Trophoblast cell (in vitro differentiated cells and primary cell): ENCODE data around the gene DENND4A.

Experiments
- DNase-seq, 2 donors: peaks; one replicate each; pipeline ENCODE4 v3.0.0-alpha.2; 2016
- H2AFZ ChIP-seq: 2 replicates; pipeline ENCODE4 v1.6.1; 2013; ENCODE audit warnings: low read length, moderate library complexity, mild to moderate bottlenecking; ENCODE audit not compliant: insufficient read depth, poor library complexity
- H2AK5ac ChIP-seq: 2 replicates; pipeline ENCODE4 v1.6.1; 2013; ENCODE audit warnings: mild to moderate bottlenecking, low read length
- H2BK120ac ChIP-seq: 2 replicates; pipeline ENCODE4 v1.6.1; 2013; ENCODE audit warnings: low read length, mild to moderate bottlenecking, moderate library complexity; ENCODE audit not compliant: insufficient read depth, poor library complexity
- H2BK12ac ChIP-seq: 2 replicates; pipeline ENCODE4 v1.6.1; 2013; ENCODE audit warnings: mild to moderate bottlenecking, low read length, moderate library complexity
- H2BK5ac ChIP-seq: 2 replicates; pipeline ENCODE4 v1.6.1; 2013; ENCODE audit warnings: low read length, low read depth, moderate library complexity, mild to moderate bottlenecking; ENCODE audit not compliant: poor library complexity
- H3K14ac ChIP-seq: 2 replicates; pipeline ENCODE4 v1.6.1; 2013; ENCODE audit warnings: mild to moderate bottlenecking, low read length
- H3K18ac ChIP-seq: 2 replicates; pipeline ENCODE4 v1.6.1; 2013; ENCODE audit warnings: mild to moderate bottlenecking, low read length
- H3K23ac ChIP-seq: 2 replicates; pipeline ENCODE4 v1.6.1; 2013; ENCODE audit warnings: low read length
- H3K27ac ChIP-seq: 2 replicates; pipeline ENCODE4 v1.5.1; 2013; ENCODE audit warnings: low read depth, mild to moderate bottlenecking, inconsistent platforms, low read length, moderate library complexity
- H3K27me3 ChIP-seq: 2 replicates; pipeline ENCODE4 v1.6.1; 2013; ENCODE audit warnings: inconsistent platforms, mild to moderate bottlenecking, low read length, moderate library complexity; ENCODE audit not compliant: insufficient read depth
- H3K36me3 ChIP-seq, 2 experiments: 1 replicate in 1 of 2; 2 replicates in 1 of 2; pipeline ENCODE4 v1.6.1; 2013; ENCODE audit warnings: low read length in 2 of 2, mild to moderate bottlenecking in 2 of 2, moderate library complexity in 1 of 2; ENCODE audit not compliant: insufficient read depth in 2 of 2, control insufficient read depth in 1 of 2
- H3K4ac ChIP-seq: 2 replicates; pipeline ENCODE4 v1.6.1; 2013; ENCODE audit warnings: low read depth, mild to moderate bottlenecking, low read length, moderate library complexity
- H3K4me1 ChIP-seq, 2 experiments: 1 replicate in 1 of 2; 2 replicates in 1 of 2; pipeline ENCODE4 v1.6.1; 2013; ENCODE audit warnings: low read length in 2 of 2, mild to moderate bottlenecking in 2 of 2, moderate library complexity in 1 of 2; ENCODE audit not compliant: insufficient read depth in 2 of 2, control insufficient read depth in 1 of 2
- H3K4me2 ChIP-seq: 2 replicates; pipeline ENCODE4 v1.6.1; 2013; ENCODE audit warnings: inconsistent platforms, mild to moderate bottlenecking, low read length, moderate library complexity
- H3K4me3 ChIP-seq: 2 replicates; pipeline ENCODE4 v1.5.1; 2013; ENCODE audit warnings: mild to moderate bottlenecking, low read depth, low read length, inconsistent platforms
- H3K79me1 ChIP-seq: one replicate; pipeline ENCODE4 v1.6.1; 2013; ENCODE audit warnings: low read length
- H3K79me2 ChIP-seq: 2 replicates; pipeline ENCODE4 v1.6.1; 2013; ENCODE audit warnings: low read length, mild to moderate bottlenecking; ENCODE audit not compliant: control insufficient read depth, insufficient read depth, poor library complexity
- H3K9ac ChIP-seq: 2 replicates; pipeline ENCODE4 v1.6.1; 2013; ENCODE audit warnings: mild to moderate bottlenecking, low read length
- H3K9me3 ChIP-seq: 2 replicates; pipeline ENCODE4 v1.6.1; 2013; ENCODE audit warnings: low read depth, mild to moderate bottlenecking, control low read depth, inconsistent platforms, low read length; ENCODE audit not compliant: insufficient read depth
- H4K12ac ChIP-seq: 2 replicates; pipeline ENCODE4 v1.6.1; 2013; ENCODE audit warnings: low read depth, mild to moderate bottlenecking, low read length, moderate library complexity
- H4K8ac ChIP-seq: 2 replicates; pipeline ENCODE4 v1.6.1; 2013; ENCODE audit warnings: low read depth, mild to moderate bottlenecking, low read length, moderate library complexity
- H4K91ac ChIP-seq: one replicate; pipeline ENCODE4 v1.6.1; 2013; ENCODE audit warnings: low read depth, mild to moderate bottlenecking, low read length, moderate library complexity
- WGBS: extraction: QIAGEN DNeasy Blood & Tissue Kit; methylation state at CpG from one replicate; pipeline ENCODE4 v1.1.7; 2013; ENCODE audit warnings: missing lambda C conversion rate; ENCODE audit not compliant: insufficient read length, insufficient coverage; ENCODE audit errors: extremely low coverage; 5-methylcytosine and 5-hydroxymethylcytosine counted together

DENND4A gene

GRCh38 chr15:65653801-65654521, 138.1 kb downstream of the DENND4A start:
- Histone ChIP-seq H4K91ac (no peak overlapping the region), H3K4me2 (no peak overlapping the region), H3K4me1 (no peaks in the 10 kb centered on the region), H3K36me3 (peaks cover 5 to 7% of the 10 kb centered on the region in 2 experiments), H3K27me3 (no peaks in the 10 kb centered on the region), H3K79me1 (no peaks in the 10 kb centered on the region), H4K8ac (no peak overlapping the region), H2AK5ac (no peak overlapping the region), H2BK120ac (no peak overlapping the region), H3K23ac (no peak overlapping the region), H3K14ac (no peak overlapping the region), H3K27ac (no peak overlapping the region), H2BK12ac (no peak overlapping the region), H3K18ac (no peak overlapping the region), H3K4me3 (no peak overlapping the region), H3K9me3 (no peaks in the 10 kb centered on the region), H2BK5ac (no peak overlapping the region), H3K79me2 (no peaks in the 10 kb centered on the region), H3K4ac (no peak overlapping the region), H3K9ac (no peak overlapping the region), H2AFZ (no peak overlapping the region), H4K12ac (no peak overlapping the region)
- no peak for DNase-seq
- WGBS: no CpG with 5 or more reads among the region's 5 CpGs

GRCh38 chr15:65653341-65653740, 138.8 kb downstream of the DENND4A start:
- Histone ChIP-seq H2AFZ (no peak overlapping the region), H2BK5ac (no peak overlapping the region), H4K91ac (no peak overlapping the region), H3K4ac (no peak overlapping the region), H3K36me3 (peaks cover 5 to 7% of the 10 kb centered on the region in 2 experiments), H3K4me1 (no peaks in the 10 kb centered on the region), H3K4me3 (no peak overlapping the region), H3K23ac (no peak overlapping the region), H3K27me3 (no peaks in the 10 kb centered on the region), H2BK120ac (no peak overlapping the region), H4K12ac (no peak overlapping the region), H3K27ac (no peak overlapping the region), H2BK12ac (no peak overlapping the region), H4K8ac (no peak overlapping the region), H2AK5ac (no peak overlapping the region), H3K18ac (no peak overlapping the region), H3K9ac (no peak overlapping the region), H3K79me2 (no peaks in the 10 kb centered on the region), H3K14ac (no peak overlapping the region), H3K79me1 (no peaks in the 10 kb centered on the region), H3K4me2 (no peak overlapping the region), H3K9me3 (no peaks in the 10 kb centered on the region)
- no peak for DNase-seq

GRCh38 chr15:65651831-65652749, 140.0 kb downstream of the DENND4A start:
- Histone ChIP-seq H3K4me1 (no peaks in the 10 kb centered on the region), H2AFZ (no peak overlapping the region), H3K4me2 (no peak overlapping the region), H2BK5ac (no peak overlapping the region), H3K18ac (no peak overlapping the region), H2AK5ac (no peak overlapping the region), H4K12ac (no peak overlapping the region), H3K79me1 (no peaks in the 10 kb centered on the region), H3K79me2 (no peaks in the 10 kb centered on the region), H3K14ac (no peak overlapping the region), H3K4me3 (no peak overlapping the region), H3K4ac (no peak overlapping the region), H3K23ac (no peak overlapping the region), H2BK12ac (no peak overlapping the region), H3K27me3 (no peaks in the 10 kb centered on the region), H2BK120ac (no peak overlapping the region), H4K91ac (no peak overlapping the region), H3K27ac (no peak overlapping the region), H3K9me3 (no peaks in the 10 kb centered on the region), H3K36me3 (peaks cover 5 to 7% of the 10 kb centered on the region in 2 experiments), H4K8ac (no peak overlapping the region), H3K9ac (no peak overlapping the region)
- DNase-seq: no peak
- no CpG with 5 or more reads among the region's 11 CpGs for WGBS

- Histone ChIP-seq H4K91ac (no peak overlapping the region), H3K18ac (no peak overlapping the region), H3K14ac (no peak overlapping the region), H3K23ac (no peak overlapping the region), H2BK120ac (no peak overlapping the region), H3K4me2 (no peak overlapping the region), H2BK12ac (no peak overlapping the region), H2BK5ac (no peak overlapping the region), H3K36me3 (peaks cover 5 to 7% of the 10 kb centered on the region in 2 experiments), H4K8ac (no peak overlapping the region), H3K79me2 (no peaks in the 10 kb centered on the region), H2AK5ac (no peak overlapping the region), H3K4me3 (no peak overlapping the region), H3K27ac (no peak overlapping the region), H3K4me1 (no peaks in the 10 kb centered on the region), H3K9me3 (no peaks in the 10 kb centered on the region), H3K4ac (no peak overlapping the region), H3K27me3 (no peaks in the 10 kb centered on the region), H2AFZ (no peak overlapping the region), H3K9ac (no peak overlapping the region), H4K12ac (no peak overlapping the region), H3K79me1 (no peaks in the 10 kb centered on the region)
- no CpG with 5 or more reads among the region's 1 CpG for WGBS
- DNase-seq: no peak
These were observed 141.1 kb downstream of the DENND4A start for GRCh38 chr15:65651042-65651322.
